ENCODE measurements around the gene NUDT16L1. TPM values are rescaled to one million over a fixed set of nuclear protein-coding genes. Genes with fewer than 3 reads are reported as not detected.

Gene NUDT16L1
- total RNA-seq, 1 donor from 2014 or later, result 24.0 TPM

- Histone ChIP-seq H3K9me3 (no peaks in the 10 kb centered on the region), H3K4me1 (no peaks in the 10 kb centered on the region), H3K36me3 (peaks cover 72% of the 10 kb centered on the region), H3K27me3 (no peaks in the 10 kb centered on the region), H3K4me3 (no peak overlapping the region), H3K27ac (no peak overlapping the region)
- no peak for TF ChIP-seq CTCF (IDR thresholded peaks at IDR 0.05)
- DNase-seq, result no peak
- no peak for ATAC-seq
- intact Hi-C loops (cut with DNase I), result no loop called here
Measured at GRCh38 chr16:4700380-4700996, 7.1 kb downstream of the NUDT16L1 start.

DNA sequence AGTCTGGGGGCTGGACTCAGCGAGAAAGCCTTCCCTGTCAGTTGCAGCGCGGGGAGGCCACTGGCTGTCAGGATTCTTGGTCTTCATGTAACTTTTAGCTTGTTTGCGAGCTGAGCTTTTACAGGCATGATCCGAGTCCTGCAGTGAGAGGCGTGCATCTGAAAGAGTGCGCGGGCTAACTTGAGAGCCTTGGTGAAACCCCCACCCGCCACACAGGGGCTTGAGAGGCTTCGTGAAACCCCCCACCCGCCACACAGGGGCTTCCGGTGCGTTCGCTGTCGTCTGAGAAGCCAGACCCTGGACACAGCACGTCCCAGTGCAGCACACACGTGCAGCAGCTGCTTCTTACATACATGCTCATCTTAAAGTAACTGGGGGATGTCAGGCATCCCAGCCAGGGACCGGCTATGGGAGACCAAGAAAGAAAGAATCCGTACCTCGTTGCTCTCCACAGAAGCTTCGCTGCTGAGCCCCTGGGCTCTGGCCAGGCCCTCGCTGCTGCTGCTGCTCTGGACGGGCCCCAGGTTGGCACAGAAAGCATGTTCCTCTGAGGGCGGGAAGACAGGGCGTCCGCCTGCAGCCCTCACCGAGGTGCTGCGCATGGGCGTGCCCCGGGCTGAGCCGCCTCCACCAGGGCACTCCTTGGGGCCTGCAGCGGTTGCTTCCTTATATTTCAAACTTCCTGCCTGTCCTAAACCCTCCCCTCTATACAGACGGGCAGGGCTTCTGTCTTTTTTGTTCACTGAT, 7.8 kb downstream of the NUDT16L1 start:
- Histone ChIP-seq H3K27ac (no peak overlapping the region), H3K4me3 (no peak overlapping the region), H3K9me3 (no peaks in the 10 kb centered on the region), H3K27me3 (no peaks in the 10 kb centered on the region), H3K36me3 (peaks cover 74% of the 10 kb centered on the region), H3K4me1 (no peaks in the 10 kb centered on the region)
- no peak for TF ChIP-seq CTCF (IDR thresholded peaks at IDR 0.05)
- DNase-seq (no peak), ATAC-seq (no peak)
- intact Hi-C loops (cut with DNase I), result no loop called here

GRCh38 chr16:4701791-4702465, 8.6 kb downstream of the NUDT16L1 start:
- DNase-seq, result no peak
- no peak for ATAC-seq

GRCh38 chr16:4702466-4702808, 9.1 kb downstream of the NUDT16L1 start:
- intact Hi-C loops (cut with DNase I), result no loop called here
- TF ChIP-seq CTCF (IDR thresholded peaks at IDR 0.05), result no peak
- Histone ChIP-seq H3K27ac (no peak overlapping the region), H3K4me3 (no peak overlapping the region), H3K27me3 (no peaks in the 10 kb centered on the region), H3K9me3 (no peaks in the 10 kb centered on the region), H3K4me1 (no peaks in the 10 kb centered on the region), H3K36me3 (peaks cover 70% of the 10 kb centered on the region)
- ATAC-seq (no peak), DNase-seq (no peak)

More at GRCh38 chr16:4701791-4702465, 8.6 kb downstream of the NUDT16L1 start:
- Histone ChIP-seq H3K27ac (no peak overlapping the region), H3K27me3 (no peaks in the 10 kb centered on the region), H3K4me1 (no peaks in the 10 kb centered on the region), H3K36me3 (peaks cover 73% of the 10 kb centered on the region), H3K9me3 (no peaks in the 10 kb centered on the region), H3K4me3 (no peak overlapping the region)
- TF ChIP-seq CTCF (IDR thresholded peaks at IDR 0.05), result no peak
- intact Hi-C loops (cut with DNase I), result no loop called here

GRCh38 chr16:4703906-4704305, 10.5 kb downstream of the NUDT16L1 start:
- DNase-seq (no peak), ATAC-seq (no peak)
- H3K9me3 ChIP-seq, result no peaks in the 10 kb centered on the region
- H3K36me3 ChIP-seq, result peaks cover 62% of the 10 kb centered on the region
- TF ChIP-seq CTCF (IDR thresholded peaks at IDR 0.05), result no peak
- no peaks in the 10 kb centered on the region for H3K27me3 ChIP-seq
- H3K4me3 ChIP-seq, result no peak overlapping the region
- H3K27ac ChIP-seq, result no peak overlapping the region
- H3K4me1 ChIP-seq, result no peaks in the 10 kb centered on the region
- intact Hi-C loops (cut with DNase I), result no loop called here

Data from upper lobe of right lung (tissue), 1 donor.